ENCODE measurements around the gene FBXW9.
"Not testable (repeated sequence)": the region's sequence is repeated elsewhere in the genome, so short reads cannot be mapped to it uniquely, and the experiment has no call there.

FBXW9 gene

GRCh38 chr19:12722566-12723380 lies 26.3 kb upstream of the FBXW9 start:
- DNase-seq (ENCODE audit: low read depth), result peak; percentile 100
- no peak for TF ChIP-seq CTCF (conservative IDR thresholded peaks at IDR 0.05; ENCODE audit: low read depth, low read length)
- peak overlapping the region; percentile 78 for H3K4me3 ChIP-seq (ENCODE audit: low read depth, low read length)

DNA sequence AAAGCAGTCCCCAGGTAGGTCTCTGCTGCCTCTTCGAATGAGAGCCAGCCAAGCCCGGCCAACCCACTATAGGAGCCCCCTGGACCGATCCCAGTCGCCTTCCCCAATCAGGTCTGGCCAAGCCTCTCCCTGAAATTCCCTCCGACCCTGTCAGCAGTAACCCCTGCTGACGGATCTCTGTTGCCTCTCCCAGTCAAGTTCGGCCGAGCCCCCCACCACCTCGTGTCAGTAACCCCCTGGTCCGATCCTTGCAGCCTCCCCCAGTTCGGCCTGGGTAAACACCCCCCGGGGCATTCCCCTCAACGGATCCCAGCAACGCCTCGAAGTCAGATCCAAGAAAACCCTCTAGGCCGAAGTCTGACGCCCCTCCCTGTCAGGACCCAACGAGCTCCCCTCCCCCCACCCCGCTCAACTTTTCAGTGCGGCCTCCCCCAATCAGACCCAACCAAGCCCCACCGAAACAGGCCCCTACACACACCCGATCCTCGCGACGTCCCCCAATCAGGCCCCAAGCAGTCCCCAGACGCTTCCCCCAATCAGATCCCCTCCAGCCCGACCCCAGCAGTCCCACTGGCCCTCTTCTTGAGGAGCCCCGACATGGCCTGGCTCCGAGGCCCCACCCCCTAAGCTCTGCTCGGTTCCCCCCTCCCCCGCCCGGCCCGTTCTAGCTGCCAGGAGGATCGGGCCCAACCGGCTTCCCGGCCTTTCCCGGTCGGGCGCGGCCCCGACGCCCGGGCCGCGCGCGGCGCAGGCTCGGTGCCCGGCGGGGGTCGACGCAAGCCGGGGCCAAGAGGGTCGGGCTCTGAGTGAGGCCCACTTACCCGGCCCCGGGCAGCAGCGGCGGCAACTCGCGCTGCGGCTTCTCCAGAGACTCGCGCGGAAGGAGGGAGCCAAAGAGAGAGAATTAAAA lies 25.5 kb upstream of the FBXW9 start:
- no peak for TF ChIP-seq CTCF (conservative IDR thresholded peaks at IDR 0.05; ENCODE audit: low read depth, low read length)
- peak overlapping the region; percentile 78 for H3K4me3 ChIP-seq (ENCODE audit: low read depth, low read length)
- peak; percentile 89 for DNase-seq (ENCODE audit: low read depth)

- TF ChIP-seq CTCF (conservative IDR thresholded peaks at IDR 0.05; ENCODE audit: low read depth, low read length), result no peak
- peak; percentile 46 for DNase-seq (ENCODE audit: low read depth)
- H3K4me3 ChIP-seq (ENCODE audit: low read depth, low read length), result peak overlapping the region; percentile 78
Observed at GRCh38 chr19:12720851-12721655, 24.6 kb upstream of the FBXW9 start.

GRCh38 chr19:12720296-12720695 lies 23.9 kb upstream of the FBXW9 start:
- no peak for DNase-seq (ENCODE audit: low read depth)
- TF ChIP-seq CTCF (conservative IDR thresholded peaks at IDR 0.05; ENCODE audit: low read depth, low read length), result no peak
- H3K4me3 ChIP-seq (ENCODE audit: low read depth, low read length), result peak overlapping the region; percentile 78

DNA sequence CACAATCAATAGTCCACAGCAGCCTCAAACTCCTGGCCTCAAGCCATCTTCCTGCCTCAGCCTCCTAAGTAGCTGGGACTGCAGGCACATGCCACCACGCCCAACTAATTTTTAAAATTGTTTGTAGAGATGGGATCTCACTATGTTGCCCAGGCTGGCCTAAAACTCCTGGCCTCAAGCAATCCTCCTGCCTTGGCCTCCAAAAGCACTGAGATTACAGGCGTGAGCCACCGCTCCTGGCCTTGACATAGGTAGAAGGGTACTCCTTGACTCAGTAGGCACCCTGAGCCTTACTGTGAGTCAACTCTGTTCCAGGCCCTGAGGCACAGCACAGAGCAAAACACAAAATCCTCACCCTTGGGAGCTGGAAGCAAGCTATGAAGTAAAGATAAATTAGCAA lies 19.5 kb upstream of the FBXW9 start:
- no peak for TF ChIP-seq CTCF (conservative IDR thresholded peaks at IDR 0.05; ENCODE audit: low read depth, low read length)
- DNase-seq (ENCODE audit: low read depth), result no peak
- H3K4me3 ChIP-seq (ENCODE audit: low read depth, low read length), result no peak overlapping the region

- H3K4me3 ChIP-seq (ENCODE audit: low read depth, low read length), result no peak overlapping the region
- no peak for TF ChIP-seq CTCF (conservative IDR thresholded peaks at IDR 0.05; ENCODE audit: low read depth, low read length)
- DNase-seq (ENCODE audit: low read depth), result no peak
Observed at GRCh38 chr19:12715102-12715501, 18.7 kb upstream of the FBXW9 start.

- H3K4me3 ChIP-seq (ENCODE audit: low read depth, low read length), result not testable (repeated sequence)
Observed at GRCh38 chr19:12713304-12713703, 16.9 kb upstream of the FBXW9 start.

DNA sequence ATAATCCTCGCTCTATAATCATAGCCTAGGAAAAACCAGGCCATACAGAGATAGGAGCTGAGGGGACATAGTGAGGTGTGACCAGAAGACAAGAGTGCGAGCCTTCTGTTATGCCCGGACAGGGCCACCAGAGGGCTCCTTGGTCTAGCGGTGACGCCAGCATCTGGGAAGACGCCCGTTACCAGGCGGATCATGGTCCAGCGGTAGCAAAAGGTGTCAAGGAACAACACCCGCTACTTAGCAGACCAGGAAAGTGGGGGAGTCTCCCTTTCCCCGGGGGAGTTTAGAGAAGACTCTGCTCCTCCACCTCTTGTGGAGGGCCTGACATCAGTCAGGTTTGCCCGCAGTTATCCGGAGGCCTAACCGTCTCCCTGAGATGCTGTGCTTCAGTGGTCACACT lies 15.6 kb upstream of the FBXW9 start:
- H3K4me3 ChIP-seq (ENCODE audit: low read depth, low read length); DNase-seq (ENCODE audit: low read depth): not testable (repeated sequence)

More at GRCh38 chr19:12713304-12713703, 16.9 kb upstream of the FBXW9 start:
- not testable (repeated sequence) for DNase-seq (ENCODE audit: low read depth)
